ENCODE results near the gene NTF4.
"Not testable (repeated sequence)": the region's sequence is repeated elsewhere in the genome, so short reads cannot be mapped to it uniquely, and the experiment has no call there.

Gene NTF4

DNA sequence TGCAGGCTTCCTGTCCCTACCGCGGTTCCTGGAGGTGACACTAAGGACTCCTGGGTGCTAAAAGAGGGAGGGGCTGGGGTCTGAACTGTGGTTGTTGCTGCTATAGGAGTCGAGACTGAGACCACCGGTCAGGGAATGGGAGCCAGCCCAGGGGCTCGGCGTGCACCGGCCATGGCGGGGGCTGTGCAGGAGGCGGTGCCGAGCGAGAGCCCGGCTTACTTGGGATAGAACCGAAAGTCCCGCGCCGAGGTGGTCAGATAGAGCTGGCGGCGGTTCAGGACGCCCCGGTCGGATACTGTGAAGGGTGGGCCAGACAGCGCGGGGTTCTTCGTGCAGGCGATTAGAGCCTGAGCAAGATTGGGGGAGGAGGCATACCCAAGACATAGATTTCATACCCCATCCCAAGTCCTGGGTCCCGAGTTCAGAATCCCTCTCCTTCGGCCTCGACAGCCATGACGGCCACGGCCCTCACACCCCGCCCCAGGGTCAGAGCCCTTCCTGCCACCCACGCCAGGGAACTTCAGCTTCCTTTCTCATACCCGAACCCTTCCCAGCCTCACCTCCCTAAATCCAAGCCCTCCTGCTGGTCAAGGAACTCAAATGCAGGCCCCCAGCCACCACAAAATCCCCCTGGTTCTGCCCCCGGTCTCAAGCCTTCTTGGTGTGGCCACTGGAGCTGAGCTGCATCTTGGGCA lies 7.6 kb downstream of the NTF4 start:
- DNase-seq (ENCODE audit: low read depth in 3 of 3), result not testable (repeated sequence)

DNA sequence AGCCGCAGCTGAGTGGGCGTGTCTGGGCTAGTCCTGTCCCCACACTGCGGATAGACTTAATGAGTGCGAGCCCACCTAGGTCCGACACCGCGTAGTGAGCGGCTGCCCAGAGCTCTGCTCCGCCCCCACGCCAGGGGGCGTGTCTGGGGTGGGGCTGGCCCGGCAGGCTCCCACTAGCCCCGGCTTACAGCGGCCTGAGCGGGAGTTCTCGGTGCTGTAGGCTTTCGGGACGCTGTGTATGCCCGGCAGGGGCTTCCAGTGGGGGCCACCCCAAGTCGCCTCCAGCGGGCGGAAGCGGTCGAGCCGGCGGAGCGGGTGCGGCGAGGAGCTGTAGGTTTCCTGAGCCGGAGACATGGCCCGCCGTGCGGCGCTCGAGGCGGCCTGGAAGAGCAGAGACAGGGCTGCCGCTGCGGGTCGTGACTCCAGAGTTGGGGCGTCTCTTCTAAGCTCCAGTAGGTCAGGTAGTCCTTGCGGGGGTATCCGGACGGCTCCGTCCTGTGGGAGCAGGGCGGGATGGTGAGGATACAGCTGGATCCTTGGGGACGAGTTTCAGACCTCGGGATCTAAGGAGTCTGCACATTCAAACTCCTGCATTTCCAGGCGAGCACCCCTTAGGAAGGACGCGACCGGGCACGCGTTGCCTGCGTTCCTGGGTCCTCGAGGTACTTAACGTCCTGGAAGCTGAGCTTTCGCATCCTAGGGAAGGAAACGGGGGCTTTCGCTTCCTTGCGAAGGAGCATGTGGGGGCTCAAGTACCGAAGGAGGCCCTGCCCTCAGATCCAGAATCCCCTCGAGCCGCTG lies 8.3 kb downstream of the NTF4 start:
- DNase-seq (ENCODE audit: low read depth in 3 of 3), result peak; percentile 18 to 39 (median 36)

DNA sequence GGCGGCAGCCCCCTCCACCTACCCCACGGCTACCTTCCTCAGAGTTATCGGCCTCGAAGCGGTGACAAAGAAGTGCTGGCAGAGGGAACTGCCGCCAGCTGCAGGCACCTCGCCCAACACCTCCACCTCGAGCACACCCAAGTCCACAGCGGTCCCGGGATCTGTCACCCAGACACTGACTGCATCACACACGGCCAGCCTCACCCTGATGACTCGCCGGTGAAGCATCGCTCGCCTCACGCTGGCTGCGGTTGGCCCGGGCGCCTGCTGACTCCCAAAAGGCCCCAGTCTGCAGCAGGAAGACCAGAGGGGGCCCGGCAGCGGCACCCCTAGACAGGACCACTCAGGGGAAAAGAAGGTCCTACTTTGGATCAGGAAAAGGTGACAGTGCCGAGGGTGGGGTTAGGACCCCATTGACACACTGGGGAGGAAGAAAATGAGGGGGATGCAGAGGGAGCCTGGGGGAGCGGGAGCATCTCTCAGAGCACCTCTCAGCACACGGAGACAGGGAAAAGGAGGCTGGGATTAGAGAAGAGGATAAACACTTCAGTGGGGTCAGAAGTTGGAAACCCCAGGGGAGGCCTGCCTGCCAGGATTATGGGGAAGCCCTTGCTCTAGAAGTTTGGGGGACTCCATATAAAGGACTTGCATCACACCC lies 14.1 kb downstream of the NTF4 start:
- DNase-seq (ENCODE audit: low read depth in 3 of 3), result not testable (repeated sequence)

DNA sequence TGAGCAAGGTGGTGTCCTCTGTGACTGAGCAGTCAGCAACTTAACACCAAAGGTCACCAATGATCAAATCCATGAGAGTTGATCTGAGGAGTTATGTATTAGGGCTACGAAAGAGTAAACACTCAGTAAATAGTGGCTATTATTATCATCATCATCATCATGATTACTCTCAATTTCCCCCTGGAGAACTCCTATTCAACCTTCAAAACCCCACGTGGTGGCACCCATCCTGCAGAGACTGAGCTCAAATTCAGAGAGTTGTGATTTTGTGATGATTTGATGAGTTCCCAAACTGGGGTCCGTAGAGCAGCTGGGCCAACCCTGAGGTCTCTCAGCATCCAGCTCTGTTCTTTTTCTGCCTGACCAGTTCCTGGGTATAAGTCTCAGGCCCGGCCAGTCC lies 14.8 kb downstream of the NTF4 start:
- not testable (repeated sequence) for DNase-seq (ENCODE audit: low read depth in 3 of 3)

DNA sequence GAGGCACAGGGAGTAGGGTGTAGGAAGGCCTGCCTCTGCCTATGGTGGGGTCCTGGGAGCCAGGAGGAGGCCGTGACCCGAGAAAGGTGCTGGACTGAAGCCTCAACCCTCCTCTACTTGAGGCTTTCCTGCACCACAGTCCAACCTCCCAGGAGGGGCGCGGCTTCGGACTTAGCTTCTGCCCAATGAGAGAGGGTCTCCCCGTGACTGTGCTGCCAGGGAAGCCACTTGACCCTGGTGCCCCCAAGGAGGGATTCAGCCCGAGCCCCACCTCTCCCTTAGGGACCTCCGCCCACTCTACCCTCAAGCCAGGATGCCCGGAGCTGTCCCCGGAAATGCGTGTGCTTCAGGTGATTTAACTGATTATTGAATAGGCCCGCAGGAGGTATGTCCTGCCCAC lies 15.6 kb downstream of the NTF4 start, which contains the start of gene CGB8:
Gene CGB8, minus strand, starts transcription at position 101 of the 400 bp plus-strand sequence. CDS start 372 bp downstream, outside the sequence.
- not testable (repeated sequence) for DNase-seq (ENCODE audit: low read depth in 3 of 3)

DNA sequence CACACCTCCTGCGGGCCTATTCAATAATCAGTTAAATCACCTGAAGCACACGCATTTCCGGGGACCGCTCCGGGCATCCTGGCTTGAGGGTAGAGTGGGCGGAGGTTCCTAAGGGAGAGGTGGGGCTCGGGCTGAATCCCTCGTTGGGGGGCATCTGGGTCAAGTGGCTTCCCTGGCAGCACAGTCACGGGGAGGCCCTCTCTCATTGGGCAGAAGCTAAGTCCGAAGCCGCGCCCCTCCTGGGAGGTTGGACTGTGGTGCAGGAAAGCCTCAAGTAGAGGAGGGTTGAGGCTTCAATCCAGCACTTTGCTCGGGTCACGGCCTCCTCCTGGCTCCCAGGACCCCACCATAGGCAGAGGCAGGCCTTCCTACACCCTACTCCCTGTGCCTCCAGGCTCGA lies 21.1 kb downstream of the NTF4 start, which contains the start of gene CGB5:
Gene CGB5, plus strand, starts transcription at position 301 of the 400 bp plus-strand sequence. CDS start 362 bp downstream, outside the sequence.
- DNase-seq (ENCODE audit: low read depth in 3 of 3), result not testable (repeated sequence)

DNA sequence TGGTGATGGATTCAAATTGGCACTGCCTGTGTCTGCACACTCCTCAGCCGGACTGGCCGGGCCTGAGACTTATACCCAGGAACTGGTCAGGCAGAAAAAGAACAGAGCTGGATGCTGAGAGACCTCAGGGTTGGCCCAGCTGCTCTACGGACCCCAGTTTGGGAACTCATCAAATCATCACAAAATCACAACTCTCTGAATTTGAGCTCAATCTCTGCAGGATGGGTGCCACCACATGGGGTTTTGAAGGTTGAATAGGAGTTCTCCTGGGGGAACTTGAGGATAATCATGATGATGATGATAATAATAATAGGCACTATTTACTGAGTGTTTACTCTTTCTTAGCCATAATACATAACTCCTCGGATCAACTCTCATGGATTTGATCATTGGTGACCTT lies 22.0 kb downstream of the NTF4 start:
- DNase-seq (ENCODE audit: low read depth in 3 of 3), result not testable (repeated sequence)

DNA sequence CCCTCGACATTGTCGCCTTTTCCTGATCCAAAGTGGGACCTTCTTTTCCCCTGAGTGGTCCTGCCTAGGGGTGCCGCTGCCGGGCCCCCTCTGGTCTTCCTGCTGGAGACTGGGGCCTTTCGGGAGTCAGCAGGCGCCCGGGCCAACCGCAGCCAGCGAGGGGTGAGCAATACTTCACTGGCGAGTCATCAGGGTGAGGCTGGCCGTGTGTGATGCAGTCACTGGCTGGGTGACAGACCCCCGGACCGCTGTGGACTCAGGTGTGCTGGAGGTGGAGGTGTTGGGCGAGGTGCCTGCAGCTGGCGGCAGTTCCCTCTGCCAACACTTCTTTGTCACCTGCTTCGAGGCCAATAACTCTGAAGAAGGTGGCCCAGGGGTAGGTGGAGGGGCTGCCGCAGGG lies 22.4 kb downstream of the NTF4 start:
- no peak for DNase-seq (ENCODE audit: low read depth in 3 of 3)

DNA sequence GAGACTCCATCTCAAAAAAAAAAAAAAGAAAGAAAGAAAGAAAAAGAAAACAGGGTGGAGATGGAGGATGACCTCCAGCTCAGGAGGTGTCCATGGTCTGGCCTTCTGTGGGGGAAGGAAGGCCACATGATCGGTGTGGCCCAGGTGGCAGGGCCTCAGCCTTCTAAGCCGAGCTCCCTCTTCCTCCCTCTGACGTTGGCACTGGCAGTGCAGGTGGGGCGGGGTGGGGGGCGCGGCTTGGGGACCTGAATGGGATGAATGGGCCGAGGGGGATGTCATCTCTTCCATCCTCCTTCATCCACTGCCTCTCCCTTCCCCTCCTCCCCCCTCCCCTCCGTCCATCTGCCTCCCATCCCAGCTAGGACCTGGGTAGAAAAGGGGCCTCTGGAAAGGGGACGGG lies 24.9 kb downstream of the NTF4 start:
- DNase-seq (ENCODE audit: low read depth in 3 of 3), result not testable (repeated sequence)

DNA sequence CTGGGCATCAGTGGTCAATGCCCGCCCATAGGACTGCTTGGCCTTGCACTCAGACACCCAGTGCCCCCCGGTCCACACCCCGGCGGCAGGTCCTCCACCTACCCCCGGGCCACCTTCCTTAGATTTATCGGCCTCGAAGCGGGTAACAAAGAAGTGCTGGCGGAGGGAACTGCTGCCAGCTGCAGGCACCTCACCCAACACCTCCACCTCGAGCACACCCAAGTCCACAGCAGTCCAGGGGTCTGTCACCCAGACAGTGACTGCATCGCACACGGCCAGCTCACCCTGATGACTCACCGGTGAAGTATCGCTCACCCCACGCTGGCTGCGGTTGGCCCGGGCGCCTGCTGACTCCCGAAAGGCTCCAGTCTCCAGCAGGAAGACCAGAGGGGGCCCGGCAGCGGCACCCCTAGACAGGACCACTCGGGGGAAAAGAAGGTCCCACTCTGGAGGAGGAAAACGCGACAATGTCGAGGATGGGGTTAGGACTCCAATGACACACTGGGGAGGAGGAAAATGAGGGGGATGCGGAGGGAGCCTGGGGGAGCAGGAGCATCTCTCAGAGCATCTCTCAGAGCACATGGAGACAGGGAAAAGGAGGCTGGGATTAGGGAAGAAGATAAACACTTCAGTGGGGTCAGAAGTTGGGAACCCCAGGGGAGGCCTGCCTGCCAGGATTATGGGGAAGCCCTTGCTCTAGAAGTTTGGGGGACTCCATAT lies 25.9 kb downstream of the NTF4 start:
- DNase-seq (ENCODE audit: low read depth in 3 of 3), result not testable (repeated sequence)

DNA sequence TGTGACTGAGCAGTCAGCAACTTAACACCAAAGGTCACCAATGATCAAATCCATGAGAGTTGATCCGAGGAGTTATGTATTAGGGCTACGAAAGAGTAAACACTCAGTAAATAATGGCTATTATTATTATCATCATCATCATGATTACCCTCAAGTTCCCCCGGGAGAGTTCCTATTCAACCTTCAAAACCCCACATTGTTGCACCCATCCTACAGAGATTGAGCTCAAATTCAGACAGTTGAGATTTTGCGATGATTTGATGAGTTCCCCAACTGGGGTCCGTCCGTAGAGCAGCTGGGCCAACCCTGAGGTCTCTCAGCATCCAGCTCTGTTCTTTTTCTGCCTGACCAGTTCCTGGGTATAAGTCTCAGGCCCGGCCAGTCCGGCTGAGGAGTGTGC lies 26.5 kb downstream of the NTF4 start:
- DNase-seq (ENCODE audit: low read depth in 3 of 3), result not testable (repeated sequence)

DNA sequence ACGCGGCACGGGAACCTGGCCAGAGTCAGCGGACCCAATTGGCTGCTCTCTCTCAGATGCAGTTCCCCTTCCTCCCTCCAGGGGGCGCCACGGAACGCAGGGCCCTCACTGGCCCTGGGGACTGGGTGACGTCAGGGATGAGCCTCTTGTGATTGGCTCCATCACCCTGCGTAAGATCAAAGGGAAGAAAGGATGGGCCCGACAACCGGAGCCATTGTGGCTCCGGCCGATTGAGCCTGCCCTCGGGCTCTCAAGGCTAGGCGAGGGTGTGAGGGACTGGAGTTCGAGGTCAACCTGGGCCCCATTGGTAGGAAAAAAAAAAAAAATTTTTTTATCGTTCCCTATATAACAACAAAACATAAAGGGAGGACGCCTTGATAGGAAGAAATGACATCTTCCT lies 27.8 kb downstream of the NTF4 start, which contains the start of gene CGB1:
Gene CGB1, minus strand, starts transcription at position 81 of the 400 bp plus-strand sequence. CDS start 184 bp downstream, outside the sequence.
- not testable (repeated sequence) for DNase-seq (ENCODE audit: low read depth in 3 of 3)

DNA sequence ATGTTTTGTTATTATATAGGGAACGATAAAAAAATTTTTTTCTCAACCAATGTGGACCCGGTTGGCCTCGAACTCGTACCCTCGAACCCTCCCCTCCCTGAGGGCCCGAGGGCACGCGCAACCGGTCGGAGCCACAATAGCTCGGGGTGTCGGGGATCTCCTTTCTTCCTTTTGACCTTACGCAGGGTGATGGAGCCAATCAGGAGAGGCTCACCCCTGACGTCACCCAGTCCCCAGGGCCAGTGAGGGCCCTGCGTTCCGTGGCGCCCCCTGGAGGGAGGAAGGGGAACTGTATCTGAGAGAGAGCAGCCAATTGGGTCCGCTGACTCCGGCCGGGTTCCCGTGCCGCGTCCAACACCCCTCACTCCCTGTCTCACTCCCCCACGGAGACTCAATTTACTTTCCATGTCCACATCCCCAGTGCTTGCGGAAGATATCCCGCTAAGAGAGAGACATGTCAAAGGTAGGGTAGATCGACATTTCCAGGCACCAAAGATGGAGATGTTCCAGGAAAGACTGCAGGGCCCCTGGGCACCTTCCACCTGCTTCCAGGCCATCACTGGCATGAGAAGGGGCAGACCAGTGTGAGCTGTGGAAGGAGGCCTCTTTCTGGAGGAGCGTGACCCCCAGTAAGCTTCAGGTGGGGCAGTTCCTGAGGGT lies 32.8 kb downstream of the NTF4 start, which contains the start of gene CGB2:
Gene CGB2, plus strand, starts transcription at position 249 of the 660 bp plus-strand sequence. Its CDS starts 206 bp downstream, at position 455.
- not testable (repeated sequence) for DNase-seq (ENCODE audit: low read depth in 3 of 3)

DNA sequence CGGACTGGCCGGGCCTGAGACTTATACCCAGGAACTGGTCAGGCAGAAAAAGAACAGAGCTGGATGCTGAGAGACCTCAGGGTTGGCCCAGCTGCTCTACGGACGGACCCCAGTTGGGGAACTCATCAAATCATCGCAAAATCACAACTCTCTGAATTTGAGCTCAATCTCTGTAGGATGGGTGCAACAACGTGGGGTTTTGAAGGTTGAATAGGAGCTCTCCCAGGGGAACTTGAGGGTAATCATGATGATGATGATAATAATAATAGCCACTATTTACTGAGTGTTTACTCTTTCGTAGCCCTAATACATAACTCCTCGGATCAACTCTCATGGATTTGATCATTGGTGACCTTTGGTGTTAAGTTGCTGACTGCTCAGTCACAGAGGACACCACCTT lies 34.3 kb downstream of the NTF4 start:
- DNase-seq (ENCODE audit: low read depth in 3 of 3), result not testable (repeated sequence)

DNA sequence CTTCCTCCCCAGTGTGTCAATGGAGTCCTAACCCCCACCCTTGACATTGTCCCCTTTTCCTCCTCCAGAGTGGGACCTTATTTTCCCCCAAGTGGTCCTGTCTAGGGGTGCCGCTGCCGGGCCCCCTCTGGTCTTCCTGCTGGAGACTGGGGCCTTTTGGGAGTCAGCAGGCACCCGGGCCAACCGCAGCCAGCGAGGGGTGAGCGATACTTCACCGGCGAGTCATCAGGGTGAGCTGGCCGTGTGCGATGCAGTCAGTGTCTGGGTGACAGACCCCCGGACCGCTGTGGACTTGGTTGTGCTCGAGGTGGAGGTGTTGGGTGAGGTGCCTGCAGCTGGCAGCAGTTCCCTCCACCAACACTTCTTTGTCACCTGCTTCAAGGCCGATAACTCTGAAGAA lies 34.9 kb downstream of the NTF4 start:
- DNase-seq (ENCODE audit: low read depth in 3 of 3), result not testable (repeated sequence)

DNA sequence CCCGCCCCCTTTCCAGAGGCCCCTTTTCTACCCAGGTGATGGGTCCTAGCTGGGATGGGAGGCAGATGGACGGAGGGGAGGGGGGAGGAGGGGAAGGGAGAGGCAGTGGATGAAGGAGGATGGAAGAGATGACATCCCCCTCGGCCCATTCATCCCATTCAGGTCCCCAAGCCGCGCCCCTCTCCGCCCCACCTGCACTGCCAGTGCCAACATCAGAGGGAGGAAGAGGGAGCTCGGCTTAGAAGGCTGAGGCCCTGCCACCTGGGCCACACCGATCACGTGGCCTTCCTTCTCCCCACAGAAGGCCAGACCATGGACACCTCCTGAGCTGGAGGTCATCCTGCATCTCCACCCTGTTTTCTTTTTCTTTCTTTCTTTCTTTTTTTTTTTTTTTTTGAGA lies 35.9 kb downstream of the NTF4 start:
- DNase-seq (ENCODE audit: low read depth in 3 of 3), result not testable (repeated sequence)

DNA sequence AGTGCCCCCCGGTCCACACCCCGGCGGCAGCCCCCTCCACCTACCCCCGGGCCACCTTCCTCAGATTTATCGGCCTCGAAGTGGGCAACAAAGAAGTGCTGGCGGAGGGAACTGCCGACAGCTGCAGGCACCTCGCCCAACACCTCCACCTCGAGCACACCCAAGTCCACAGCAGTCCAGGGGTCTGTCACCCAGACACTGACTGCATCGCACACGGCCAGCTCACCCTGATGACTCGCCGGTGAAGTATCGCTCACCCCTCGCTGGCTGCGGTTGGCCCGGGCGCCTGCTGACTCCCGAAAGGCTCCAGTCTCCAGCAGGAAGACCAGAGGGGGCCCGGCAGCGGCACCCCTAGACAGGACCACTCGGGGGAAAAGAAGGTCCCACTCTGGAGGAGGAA lies 39.0 kb downstream of the NTF4 start:
- not testable (repeated sequence) for DNase-seq (ENCODE audit: low read depth in 3 of 3)

DNA sequence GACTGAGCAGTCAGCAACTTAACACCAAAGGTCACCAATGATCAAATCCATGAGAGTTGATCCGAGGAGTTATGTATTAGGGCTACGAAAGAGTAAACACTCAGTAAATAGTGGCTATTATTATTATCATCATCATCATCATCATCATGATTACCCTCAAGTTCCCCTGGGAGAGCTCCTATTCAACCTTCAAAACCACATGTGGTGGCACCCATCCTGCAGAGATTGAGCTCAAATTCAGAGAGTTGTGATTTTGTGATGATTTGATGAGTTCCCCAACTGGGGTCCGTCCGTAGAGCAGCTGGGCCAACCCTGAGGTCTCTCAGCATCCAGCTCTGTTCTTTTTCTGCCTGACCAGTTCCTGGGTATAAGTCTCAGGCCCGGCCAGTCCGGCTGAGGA lies 39.5 kb downstream of the NTF4 start:
- not testable (repeated sequence) for DNase-seq (ENCODE audit: low read depth in 3 of 3)

DNA sequence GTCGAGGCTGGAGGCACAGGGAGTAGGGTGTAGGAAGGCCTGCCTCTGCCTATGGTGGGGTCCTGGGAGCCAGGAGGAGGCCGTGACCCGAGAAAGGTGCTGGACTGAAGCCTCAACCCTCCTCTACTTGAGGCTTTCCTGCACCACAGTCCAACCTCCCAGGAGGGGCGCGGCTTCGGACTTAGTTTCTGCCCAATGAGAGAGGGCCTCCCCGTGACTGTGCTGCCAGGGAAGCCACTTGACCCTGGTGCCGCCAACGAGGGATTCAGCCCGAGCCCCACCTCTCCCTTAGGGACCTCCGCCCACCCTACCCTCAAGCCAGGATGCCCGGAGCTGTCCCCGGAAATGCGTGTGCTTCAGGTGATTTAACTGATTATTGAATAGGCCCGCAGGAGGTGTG lies 40.4 kb downstream of the NTF4 start, which contains the start of gene CGB3:
Gene CGB3, minus strand, starts transcription at position 101 of the 400 bp plus-strand sequence. CDS start 362 bp downstream, outside the sequence.
- DNase-seq (ENCODE audit: low read depth in 3 of 3), result not testable (repeated sequence)

DNA sequence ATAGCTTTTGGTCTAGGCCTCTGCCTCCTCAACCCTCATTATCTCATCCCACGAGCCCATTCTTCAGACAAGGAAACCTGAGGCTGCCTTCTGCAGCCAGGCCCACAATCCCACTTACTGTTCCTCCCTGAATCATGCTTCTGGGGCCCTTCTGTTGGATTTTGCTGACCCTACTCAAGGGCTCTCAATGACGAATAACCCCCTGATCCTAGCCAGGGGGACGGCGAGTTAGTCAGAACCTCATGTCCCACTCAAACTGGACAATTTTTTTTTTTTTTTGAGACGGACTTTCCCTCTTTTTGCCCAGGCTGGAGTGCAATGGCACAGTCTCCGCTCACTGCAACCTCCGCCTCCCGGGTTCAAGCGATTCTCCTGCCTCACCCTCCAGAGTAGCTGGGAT lies 42.5 kb downstream of the NTF4 start:
- no peak for DNase-seq (ENCODE audit: low read depth in 3 of 3)
